ENCODE measurements around the gene HERC2.
"Not testable (repeated sequence)": the region's sequence is repeated elsewhere in the genome, so short reads cannot be mapped to it uniquely, and the experiment has no call there.

HERC2 gene

GRCh38 chr15:28274635-28275034, 47.3 kb downstream of the HERC2 start:
- no peak for DNase-seq

DNA sequence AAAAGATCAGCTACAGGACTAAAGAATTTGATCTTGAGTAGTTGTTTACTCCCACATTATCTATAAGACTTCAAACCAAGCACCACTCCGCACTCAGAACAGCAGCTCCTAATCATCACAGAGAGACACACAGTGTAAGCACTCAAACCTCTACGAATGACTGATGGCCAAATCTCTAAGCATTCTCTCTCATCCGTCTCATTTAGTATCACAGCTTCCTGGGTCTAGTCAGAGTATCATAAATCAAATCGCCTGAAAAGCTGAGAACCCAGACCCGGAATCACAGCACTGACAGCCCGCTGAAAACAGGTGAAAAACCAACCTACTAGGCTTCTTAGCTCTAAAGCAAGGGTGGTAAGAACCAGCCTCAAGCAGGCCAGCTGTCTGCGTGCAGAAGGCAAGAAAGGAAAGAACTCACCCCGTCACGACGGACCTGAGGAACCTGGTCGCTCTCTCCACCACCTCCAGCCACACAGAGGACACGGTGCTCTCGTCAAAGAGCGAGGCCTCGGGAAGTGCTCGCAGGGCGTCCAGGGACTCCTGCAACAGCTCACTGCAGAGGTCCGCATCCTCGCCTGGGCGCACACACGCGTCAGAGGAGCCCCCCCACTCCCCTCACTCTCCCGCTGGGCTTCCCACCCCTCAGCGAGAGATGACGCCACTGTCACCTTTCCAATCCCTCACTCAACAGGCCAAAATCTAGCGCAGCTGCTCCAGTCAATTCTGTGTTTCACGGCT, 47.9 kb downstream of the HERC2 start:
- no peak for DNase-seq

DNA sequence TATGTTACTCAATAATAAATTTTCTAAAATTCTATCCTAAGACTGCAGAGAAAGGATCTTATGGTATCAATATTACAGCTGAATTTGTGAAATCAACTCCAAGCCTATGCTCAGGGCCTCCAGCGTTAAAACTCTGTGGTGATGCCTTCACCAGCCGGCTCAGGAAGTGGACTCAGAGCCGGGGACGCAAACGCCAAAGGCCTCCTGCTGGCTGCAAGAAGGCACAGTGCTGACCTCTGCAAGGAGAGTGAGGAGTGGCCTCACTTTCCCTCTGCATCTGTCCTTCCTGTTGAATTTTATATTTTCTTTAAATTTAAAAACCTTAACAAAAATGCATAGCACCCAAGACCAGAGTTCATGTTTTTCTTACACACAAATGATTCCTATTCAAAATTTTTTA, 48.5 kb downstream of the HERC2 start:
- DNase-seq: no peak

DNA sequence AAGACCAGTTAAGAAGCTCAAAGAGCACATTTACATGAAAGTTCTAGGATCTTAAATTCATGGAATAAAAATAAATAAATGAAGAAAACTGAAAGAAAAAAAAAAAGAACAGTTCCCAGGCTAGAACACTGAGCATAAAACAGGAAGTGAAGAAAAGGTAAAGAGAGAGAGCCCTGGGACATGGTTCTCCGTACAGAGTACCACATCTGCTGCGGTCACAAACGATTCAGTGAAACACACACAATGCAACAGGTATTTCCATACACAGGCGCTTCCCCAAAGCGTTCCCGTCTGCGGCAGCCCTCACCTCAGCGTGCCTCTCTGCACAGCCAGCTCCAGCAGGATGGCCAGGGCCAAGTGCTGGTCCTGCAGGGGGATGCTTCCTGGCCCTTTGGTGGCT, 49.4 kb downstream of the HERC2 start:
- no peak for DNase-seq

DNA sequence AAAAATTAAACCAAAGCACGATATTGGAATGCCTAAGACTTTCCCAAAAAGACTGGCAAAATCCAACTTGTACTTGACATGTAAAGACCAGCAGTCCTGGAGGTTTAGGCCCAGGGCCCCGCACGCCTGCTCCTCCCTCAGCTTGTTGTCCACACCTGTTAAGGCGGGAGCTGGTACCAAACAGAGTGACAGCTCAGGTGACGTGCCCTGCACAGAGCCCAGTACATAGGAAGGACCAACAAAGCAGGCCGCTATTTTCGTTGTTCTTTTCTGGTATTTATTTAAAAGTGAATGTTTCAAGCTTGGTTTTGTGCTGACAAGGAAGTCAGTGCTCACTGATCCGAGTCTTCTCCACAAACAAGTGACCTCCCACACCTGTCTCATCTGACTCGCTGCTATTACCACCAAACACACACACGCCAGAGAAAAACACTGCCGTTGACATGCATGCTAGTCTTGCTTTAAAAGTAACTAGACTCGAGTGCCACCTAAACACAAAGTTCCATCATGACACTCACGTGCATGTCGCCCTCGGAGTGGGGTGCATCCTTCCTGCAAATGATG, 50.2 kb downstream of the HERC2 start:
- no peak for DNase-seq

DNA sequence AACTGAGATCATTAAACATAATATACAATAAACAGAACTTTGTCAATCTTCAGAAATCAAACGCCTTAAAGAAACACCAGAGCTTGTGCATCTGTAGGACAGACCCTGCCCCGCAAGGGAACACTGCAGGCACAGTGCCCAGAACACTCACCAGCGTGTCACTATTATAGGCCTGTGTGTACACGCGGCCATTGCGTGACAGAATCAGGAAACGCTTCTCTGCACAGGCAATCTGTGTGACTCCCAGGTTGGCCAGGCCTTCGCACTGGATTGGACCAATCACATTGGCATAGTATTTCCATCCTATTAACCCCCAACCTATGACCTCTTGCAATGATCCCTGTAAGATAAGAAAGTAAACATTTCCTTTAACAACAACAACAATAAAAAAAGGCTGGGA, 52.9 kb downstream of the HERC2 start:
- no peak for DNase-seq

DNA sequence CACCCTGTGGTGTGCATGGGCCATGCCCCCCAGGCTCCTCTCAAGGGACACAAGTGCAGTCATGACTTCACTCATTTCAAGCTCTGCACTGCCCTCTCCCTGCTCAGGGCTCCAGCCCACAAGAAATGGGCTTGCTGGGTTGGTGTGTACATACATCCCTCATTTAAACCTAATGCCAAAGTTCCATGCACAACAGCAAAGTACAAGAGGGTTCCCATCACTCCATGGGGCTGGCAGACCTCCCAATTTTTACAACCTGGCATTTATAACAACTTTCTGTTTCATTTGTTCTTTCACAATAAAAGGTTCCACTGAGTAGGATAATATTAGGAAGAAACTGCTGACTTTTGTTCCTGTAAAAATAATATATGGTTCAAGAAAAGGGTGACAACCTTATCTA, 54.3 kb downstream of the HERC2 start:
- no peak for DNase-seq

DNA sequence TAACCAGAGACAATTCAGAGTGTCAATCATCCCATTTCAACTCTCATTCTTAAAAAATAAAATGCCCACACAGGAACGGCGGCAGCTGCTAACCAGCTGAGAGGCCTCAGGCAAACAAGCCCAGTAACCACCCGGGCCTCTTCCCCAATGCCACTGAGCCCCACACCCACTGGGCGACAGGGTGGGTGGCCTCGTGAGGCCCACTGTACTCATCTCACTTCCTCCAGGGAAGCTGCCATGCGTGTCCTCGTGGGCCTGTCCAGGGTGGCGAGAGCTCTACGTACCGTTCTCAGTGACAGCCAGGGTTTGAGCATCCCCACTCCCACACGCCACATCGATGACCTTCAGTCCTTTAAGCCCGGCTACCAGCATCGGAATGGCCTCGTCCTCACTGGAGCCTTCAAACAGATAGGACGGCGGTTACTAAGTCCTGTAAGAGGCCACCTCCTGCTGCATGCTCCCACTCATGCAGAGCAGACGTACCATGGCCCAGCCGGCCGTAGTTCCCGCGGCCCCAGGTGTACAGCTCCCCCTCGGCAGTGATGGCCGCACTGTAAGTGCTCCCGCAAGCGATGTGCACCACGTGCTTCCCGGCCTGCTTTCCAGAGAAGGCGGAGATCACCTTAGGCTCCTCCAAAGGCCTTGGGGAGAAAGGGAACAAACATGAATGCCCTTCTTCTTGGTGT, 56.5 kb downstream of the HERC2 start:
- no peak for DNase-seq

DNA sequence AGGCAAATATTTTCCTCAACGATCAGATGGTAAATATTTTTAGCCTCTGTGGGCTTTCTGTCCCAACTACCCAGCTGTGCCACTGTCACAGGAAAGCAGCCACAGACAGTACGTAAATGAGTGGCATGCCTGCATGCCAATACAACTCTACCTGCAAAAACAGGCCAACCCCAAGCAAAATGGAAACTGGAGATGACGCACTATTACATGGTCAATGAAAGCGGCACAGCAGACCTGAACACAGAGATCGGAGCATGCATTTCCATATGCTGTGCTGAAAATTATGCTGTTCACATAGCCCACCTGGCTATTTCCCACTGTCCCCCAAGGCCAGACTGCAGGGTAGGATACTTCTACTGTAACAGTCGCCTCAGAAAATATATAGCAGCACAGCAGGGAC, 57.8 kb downstream of the HERC2 start:
- DNase-seq: no peak

GRCh38 chr15:28262438-28262837, 59.5 kb downstream of the HERC2 start:
- DNase-seq: no peak

- no peak for DNase-seq
These were observed 61.3 kb downstream of the HERC2 start for GRCh38 chr15:28260722-28261121.

- no peak for DNase-seq
These were observed 61.7 kb downstream of the HERC2 start for GRCh38 chr15:28260317-28260716.

GRCh38 chr15:28255965-28256364, 66.0 kb downstream of the HERC2 start:
- no peak for DNase-seq

- no peak for DNase-seq
These were observed 69.1 kb downstream of the HERC2 start for GRCh38 chr15:28252831-28253230.

DNA sequence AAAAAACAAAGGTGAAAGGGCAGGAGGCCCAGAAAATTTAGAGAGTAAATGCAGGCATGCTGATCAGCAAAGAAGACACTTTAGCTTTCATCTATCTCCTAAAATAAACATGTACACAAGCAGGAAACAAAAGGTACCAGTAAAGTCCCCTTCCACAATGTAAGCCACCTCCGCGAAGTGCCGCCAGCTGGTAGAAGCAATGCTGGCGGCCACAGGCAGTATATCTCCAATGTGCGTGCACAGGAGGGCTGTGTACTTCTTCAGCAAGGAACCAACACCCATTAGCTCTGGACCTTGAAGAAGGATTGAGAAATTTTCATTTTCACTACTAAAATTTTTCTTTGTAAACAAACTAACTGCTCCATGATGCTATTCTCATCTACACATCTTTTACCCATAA, 75.4 kb downstream of the HERC2 start:
- no peak for DNase-seq

GRCh38 chr15:28243901-28244300, 78.1 kb downstream of the HERC2 start:
- no peak for DNase-seq

DNA sequence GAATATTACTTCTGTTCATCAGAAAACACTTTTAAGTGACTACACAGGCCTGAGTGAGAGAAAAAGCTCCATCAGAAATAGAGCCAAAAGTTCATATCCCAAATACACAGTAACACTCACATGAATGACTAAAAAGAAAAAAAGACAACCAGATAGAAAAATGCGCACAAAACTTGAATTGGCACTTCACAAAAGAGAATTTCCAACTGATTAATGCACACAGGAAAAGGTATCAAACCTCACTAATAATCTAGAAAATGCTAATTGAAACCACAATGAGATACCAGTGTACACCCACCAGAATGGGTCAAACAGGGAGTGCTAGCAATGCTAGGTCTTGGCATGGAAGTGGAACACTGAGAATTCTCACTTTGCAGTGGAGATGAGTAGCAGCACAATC, 78.6 kb downstream of the HERC2 start:
- no peak for DNase-seq

DNA sequence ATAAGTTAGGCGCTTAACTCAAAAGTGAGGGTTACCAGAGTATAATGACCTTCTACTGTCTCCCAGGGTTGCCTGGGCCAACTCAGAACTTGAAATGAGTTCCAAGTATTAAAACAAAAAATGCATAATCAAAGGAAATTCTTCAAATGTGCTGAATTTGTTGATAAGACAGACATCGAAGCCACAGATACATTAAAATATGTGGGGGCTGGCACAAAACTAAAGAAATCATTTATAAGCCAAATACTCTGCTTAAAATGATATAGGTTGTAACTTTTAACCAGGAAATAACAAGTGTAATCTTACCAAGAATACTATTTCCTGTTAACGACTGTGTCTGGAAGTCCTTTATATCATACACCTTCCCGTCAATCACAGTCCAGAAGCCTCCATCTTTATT, 83.7 kb downstream of the HERC2 start:
- not testable (repeated sequence) for DNase-seq

DNA sequence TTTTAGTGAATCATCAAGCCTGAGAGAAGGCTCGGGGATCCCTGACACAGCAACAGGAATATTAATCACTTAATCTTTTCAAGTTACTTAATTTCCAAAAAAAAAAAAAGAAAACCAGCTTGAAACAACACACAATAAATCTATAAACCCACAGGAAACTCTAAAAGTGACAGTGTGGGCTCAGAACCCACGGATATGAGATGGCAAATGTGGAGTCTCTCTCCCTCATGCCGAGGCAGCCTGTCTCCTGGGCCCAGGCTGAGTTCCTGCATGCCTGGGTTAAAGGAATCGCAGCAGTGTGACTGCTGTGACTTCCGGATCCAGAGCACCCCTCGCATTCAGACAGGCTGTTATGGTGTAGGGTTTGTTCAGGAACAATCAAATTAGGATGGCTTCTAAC, 90.2 kb downstream of the HERC2 start:
- DNase-seq: not testable (repeated sequence)

- not testable (repeated sequence) for DNase-seq
These were observed 90.6 kb downstream of the HERC2 start for GRCh38 chr15:28231336-28231735.

DNA sequence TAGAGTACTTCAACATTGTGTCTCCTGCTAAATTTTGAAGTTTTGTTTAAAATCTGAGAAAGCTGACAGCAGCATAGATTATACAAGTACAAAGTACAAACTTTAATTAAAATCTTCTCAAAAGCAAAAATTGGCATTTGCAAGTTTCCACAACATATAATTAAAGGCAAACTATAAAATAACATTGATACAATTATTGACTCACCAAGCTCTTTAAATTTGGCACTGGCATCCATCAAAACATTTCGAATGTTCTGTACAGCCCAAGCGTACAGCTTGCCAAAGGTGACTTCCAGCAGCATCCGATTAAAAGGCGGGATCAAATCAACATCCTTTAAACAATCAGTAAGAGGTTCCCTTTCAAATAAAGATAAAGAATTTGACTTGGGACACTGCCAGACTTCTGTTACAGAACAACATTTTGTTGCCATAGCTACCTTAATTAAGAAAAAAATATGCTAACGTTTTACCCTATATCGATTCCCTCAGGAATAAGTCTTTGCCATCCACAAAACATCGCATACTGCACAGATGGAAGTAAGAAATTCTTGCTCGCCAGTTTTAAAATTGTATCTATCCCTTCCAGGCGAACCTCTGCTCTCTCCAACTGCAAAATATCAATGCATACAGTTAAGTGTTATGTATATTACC, 92.9 kb downstream of the HERC2 start:
- not testable (repeated sequence) for DNase-seq

- no peak for DNase-seq
These were observed 93.9 kb downstream of the HERC2 start for GRCh38 chr15:28228096-28228495.

- not testable (repeated sequence) for DNase-seq
These were observed 94.7 kb downstream of the HERC2 start for GRCh38 chr15:28227303-28227702.

DNA sequence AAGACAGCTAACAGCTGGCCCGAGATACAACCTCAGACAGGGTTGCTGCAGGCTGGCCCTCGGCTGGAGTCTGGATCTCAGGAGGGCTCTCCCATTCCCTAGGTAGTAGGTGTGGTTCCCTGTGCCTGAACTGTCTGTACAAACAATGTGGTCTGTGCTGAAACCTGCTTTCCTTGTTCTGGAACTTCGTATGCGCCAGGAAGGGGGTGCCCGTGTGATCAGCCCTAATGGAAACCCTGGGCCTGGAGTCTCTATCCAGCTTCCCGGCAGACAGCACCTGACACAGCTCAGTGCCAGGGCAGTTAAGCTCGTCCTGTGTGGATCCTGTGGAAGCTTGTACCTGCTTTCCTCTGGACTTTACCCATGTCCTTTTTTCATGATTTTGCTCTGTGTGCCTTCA, 99.4 kb downstream of the HERC2 start:
- not testable (repeated sequence) for DNase-seq
